NCI-H146 treated with DMSO at 0.1 percent for 48 hours (cell line): Measurements from ENCODE around the gene TICAM1.
"Not testable (repeated sequence)": the region's sequence is repeated elsewhere in the genome, so short reads cannot be mapped to it uniquely, and the experiment has no call there.

Source experiments
- DNase-seq: peaks from one replicate; lab custom pipeline; 2025; ENCODE audit not compliant: unreplicated experiment; lab: John Stamatoyannopoulos, UW

The TICAM1 gene

DNA sequence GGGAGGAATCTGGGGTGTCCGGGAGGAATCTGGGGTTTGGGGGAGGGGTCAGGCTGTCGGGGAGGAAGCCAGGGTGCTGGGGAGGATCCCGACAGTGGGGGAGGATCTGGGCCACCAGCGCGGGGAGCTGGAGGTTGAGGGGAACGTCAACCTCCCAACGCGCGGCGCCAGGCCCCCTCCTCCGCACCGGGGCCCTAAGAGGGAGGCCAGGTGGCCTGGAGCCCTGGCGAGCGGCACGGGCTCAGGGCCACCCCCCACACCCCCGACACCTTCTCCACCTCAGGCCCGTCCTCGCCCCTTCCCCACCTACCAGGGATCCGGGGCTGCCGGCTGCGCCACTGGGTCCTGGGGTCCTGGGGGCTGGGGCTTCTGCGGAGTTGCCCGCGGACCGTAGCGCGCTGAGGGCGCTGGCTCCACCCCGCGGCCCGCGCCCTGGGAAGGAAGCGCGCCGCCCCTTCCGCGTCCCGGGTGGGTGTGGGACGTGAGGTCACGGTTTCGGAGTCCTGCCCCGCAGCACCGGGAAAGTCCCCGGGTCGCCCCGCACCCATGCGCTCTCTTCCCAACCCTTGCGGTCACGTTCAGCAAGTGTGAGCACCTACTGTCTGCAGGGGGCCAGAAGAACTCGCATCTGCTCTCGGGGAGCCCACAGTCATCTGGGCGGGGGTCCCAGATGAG lies at the start of gene TICAM1:
Gene TICAM1, minus strand, starts transcription at position 409 of the 675 bp plus-strand sequence. CDS start 13,335 bp downstream, outside the sequence.
- no peak for DNase-seq

DNA sequence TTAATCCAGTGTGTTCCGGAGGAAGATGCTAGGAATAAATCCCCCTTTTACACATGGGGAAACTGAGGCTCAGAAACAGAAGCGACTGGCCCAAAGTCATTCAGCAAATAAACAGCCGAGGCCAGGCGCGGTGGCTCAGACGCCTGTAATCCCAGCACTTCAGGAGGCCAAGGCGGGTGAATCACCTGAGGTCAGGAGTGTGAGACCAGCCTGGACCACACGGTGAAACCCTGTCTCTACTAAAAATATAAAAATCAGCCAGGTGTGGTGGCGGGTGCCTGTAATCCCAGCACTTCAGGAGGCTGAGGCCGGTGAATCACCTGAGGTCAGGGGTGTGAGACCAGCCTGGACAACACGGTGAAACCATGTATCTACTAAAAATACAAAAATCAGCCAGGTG lies 47.5 kb upstream of the TICAM1 start:
- DNase-seq = no peak

DNA sequence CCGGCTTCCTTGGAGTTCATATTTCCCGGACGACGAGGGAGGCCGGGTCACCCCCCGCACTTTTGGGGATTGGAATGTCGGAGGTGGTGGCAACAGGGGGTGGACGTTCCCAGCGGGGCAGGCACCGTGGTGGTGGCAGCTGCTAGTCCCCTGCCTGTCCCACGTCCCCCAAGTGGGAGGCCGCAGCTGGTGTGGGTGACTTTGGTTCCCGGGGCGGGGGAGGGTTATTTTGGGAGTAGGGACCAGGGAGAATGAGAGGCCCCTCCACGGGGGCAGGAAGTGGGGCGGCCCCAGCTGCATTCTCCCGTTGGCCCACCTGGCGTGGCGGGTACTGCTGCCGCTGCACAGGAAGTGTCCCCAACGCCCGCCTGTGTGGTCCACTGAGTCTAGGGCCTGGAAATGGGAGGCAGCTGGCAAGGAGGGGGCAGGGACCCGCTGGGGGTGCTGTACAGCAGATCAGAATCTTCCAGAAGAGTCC lies 47.0 kb upstream of the TICAM1 start:
- DNase-seq = no peak

DNA sequence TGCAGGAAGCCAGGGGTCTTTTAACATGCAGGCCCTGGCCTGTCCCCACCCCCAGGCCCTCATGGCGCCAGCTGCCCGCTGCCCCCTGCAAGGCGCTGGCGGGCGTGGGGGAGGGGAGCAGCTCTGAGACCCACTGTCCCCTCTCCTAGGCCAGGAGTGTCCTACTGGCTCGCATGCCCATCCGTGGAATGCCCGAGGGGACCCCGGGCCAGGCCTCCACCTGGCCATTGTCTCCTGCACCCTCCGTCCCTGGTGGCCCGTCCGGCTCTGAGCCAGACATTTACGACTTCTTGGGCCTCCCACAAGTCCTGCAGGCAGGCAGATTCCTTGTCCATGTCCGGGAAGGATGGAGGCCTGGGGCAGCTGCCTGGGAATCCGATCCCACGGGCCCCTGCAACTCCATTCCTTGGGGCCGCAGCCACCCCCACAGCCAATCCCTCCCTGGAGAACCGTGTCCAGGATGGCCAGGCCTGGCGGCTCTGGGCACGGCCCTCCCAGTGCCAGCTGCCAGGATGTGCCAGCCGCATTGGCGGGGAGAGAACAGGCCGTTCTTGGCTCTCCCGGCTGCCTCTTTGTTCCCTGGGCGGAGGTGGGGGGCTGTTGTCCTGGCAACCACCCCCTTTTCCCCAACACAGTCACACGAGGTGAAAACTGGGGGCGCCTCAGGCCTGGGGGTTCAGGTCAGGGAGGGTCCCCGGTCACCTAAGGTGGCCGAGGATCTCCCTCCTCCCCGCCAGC lies 46.4 kb upstream of the TICAM1 start:
- DNase-seq = no peak

GRCh38 chr19:4873930-4874329 lies 42.4 kb upstream of the TICAM1 start:
- no peak for DNase-seq

DNA sequence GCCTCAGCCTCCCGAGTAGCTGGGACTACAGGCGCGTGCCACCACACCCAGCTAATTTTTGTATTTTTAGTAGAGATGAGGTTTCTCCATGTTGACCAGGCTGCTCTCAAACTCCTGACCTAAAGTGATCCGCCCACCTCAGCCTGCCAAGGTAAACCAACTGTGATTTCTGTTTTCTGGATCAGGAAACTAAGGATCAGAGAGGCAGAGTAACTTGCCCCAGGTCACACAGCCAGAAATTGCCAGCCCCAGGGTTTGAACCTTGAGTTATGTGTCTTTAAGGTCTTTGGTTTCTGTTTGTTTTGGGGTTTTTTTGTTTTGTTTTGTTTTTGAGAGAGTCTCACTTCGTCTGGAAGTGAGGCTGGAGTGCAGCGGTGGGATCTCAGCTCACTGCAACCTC lies 40.2 kb upstream of the TICAM1 start:
- no peak for DNase-seq

GRCh38 chr19:4870025-4870700 lies 38.7 kb upstream of the TICAM1 start:
- DNase-seq = no peak

DNA sequence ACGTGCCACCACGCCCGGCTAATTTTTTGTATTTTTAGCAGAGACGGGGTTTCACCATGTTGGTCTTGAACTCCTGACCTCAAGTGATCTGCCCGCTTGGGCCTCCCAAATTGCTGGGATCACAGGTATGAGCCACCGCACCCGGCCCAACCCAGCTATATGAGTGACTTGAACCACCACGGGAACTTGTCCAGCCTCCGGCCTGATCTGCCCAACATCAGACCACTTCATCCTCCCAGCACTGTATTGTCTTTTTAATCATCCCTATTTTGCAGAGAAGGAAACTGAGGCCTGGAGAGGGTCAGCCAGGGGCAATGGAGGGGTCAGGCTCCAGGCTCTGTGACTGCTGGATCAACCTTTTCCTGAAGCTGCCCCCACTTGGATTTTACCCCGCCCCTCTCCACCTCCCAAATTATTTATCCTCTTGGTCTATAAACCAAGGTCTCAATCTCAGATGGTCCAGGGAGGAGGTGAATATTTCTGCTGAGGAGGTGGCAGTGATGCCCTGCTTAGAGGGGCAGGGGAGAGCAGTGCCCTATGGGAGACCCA lies 36.8 kb upstream of the TICAM1 start:
- no peak for DNase-seq

DNA sequence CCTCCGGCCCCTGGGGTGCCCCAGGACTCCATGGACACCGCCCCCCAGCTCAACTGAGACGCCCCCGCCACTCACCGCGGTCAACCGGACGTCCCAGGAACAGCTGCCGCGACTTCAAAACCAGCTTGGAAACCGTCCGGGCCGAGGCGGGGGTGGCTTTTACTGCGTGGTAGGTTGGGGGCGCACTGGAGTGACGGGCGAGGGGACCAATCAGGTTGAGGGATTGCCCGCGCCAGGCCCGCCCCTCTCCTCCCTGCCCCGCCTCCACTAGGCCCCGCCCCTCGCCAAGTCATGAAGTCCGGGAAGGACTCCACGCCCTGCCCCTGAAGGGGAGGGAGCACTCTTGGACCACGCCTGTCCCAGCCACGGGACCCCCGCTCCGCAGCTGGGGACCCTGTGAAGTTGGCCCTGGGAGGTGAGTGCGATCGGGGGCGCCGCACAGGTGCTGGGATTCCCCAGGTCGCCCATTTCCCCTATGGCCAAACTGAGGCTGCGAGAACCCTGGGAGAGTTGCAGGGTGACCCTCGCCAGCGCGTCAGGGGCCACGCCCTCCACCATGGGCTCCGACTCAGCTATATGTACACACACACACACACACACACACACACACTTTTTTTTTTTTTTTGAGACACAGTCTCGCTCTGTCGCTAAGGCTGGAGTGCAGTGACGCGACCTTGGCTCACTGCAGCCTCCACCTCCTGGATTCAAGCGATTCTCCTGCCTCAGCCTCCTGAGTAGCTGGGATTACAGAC lies 36.2 kb upstream of the TICAM1 start, which contains the start of gene PLIN3:
Gene PLIN3, minus strand, starts transcription at position 134 of the 752 bp plus-strand sequence. CDS start 6,273 bp downstream, outside the sequence.
- DNase-seq = no peak

GRCh38 chr19:4866595-4867424 lies 35.3 kb upstream of the TICAM1 start:
- DNase-seq = no peak

DNA sequence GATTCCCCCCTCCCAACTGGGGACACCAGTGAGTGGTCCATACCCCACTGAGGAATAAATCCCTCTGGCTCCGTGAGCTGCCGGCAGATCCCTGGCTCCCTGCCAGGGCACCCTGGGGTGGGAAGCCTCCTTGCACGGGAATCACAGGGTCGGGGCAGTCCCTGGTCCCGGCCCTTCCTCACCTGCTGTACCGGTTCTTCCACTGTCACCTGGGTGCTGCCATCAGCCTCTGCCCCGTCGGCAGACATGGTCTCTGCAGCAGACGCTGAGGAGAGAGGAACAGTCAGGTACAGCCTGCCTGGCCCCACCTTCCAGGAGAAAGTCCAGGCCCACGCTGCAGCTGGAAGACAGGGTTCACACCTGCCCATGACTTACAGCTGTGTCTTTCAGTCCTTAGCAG lies 29.6 kb upstream of the TICAM1 start:
- DNase-seq = peak; percentile 10

GRCh38 chr19:4859697-4860096 lies 28.2 kb upstream of the TICAM1 start:
- no peak for DNase-seq

- DNase-seq = not testable (repeated sequence)
These were observed 25.0 kb upstream of the TICAM1 start for GRCh38 chr19:4856468-4856867.

DNA sequence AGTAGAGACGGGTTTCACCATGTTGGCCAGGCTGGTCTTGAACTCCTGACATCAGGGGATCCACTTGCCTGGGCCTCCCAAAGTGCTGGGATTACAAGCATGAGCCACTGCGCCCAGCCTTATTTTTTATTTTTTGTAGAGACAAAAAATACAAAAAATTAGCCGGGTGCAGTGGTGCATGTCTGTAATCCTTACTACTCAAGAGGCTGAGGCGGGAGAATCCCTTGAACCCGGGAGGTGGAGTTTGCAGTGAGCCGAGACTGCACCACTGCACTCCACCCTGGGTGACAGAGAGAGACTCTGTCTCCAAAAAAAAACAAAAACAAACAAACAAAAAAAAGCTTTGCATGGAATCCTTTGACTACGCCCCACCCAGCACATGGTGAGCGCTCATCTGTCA lies 22.0 kb upstream of the TICAM1 start:
- DNase-seq = not testable (repeated sequence)

DNA sequence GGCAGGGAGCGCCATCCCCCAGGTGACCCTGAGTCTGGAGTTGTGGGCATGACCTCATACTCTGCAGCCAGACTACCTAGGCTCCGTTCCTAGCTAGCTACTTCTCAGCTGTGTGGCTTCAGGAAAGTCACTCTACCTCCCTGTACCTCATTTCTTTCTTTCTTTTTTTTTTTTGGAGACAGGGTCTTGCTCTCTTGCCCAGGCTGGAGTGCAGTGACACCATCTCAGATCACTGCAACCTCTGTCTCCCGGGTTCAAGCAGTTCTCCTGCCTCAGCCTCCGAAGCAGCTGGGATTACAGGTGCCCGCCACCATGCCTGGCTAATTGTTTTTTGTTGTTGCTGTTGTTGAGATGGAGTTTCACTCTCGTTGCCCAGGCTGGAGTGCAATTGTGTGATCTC lies 21.0 kb upstream of the TICAM1 start:
- DNase-seq = no peak

GRCh38 chr19:4851551-4852290 lies 20.2 kb upstream of the TICAM1 start:
- DNase-seq = no peak

DNA sequence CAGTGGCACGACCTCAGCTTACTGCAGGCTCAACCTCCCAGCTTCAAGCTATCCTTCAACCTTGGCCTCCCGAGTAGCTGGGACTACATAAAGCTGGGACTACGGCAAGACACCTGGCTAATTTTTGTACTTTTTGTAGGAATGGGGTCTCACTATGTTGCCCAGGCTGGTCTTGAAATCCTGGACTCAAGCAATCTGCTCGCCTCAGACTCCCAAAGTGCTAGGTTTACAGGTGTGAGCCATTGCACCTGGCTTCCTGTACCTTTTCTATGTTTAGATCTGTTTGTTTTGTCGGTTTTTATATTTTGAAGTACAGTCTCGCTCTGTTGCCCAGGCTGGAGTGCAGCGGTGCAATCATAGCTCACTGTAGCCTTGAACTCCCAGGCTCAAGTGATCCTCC lies 17.5 kb upstream of the TICAM1 start:
- DNase-seq = no peak

GRCh38 chr19:4847190-4847973 lies 15.9 kb upstream of the TICAM1 start:
- no peak for DNase-seq
